Osteocyte (in vitro differentiated cells): ENCODE measurements around the gene CDH23. TPM values are rescaled to one million over a fixed set of nuclear protein-coding genes. Genes with fewer than 3 reads are reported as not detected.

Experiments used
- DNase-seq: peaks from one replicate; pipeline ENCODE4 v3.0.0; 2021; ENCODE audit warnings: mixed read lengths; ENCODE audit not compliant: unreplicated experiment; ENCODE audit errors: extremely low spot score
- H3K27ac Mint-ChIP-seq: one replicate; pipeline ENCODE4 v1.8.0; 2021; ENCODE audit warnings: mild to moderate bottlenecking, mixed read lengths; ENCODE audit not compliant: unreplicated experiment
- H3K27me3 Mint-ChIP-seq: one replicate; pipeline ENCODE4 v1.8.0; 2021; ENCODE audit warnings: mixed read lengths; ENCODE audit not compliant: unreplicated experiment
- H3K36me3 Mint-ChIP-seq: one replicate; pipeline ENCODE4 v1.8.0; 2021; ENCODE audit warnings: mixed read lengths; ENCODE audit not compliant: unreplicated experiment
- H3K4me1 Mint-ChIP-seq: one replicate; pipeline ENCODE4 v1.8.0; 2021; ENCODE audit warnings: mixed read lengths; ENCODE audit not compliant: unreplicated experiment
- H3K4me3 Mint-ChIP-seq: one replicate; pipeline ENCODE4 v1.8.0; 2021; ENCODE audit warnings: mild to moderate bottlenecking, moderate library complexity, mixed read lengths; ENCODE audit not compliant: unreplicated experiment
- H3K9me3 Mint-ChIP-seq: one replicate; pipeline ENCODE4 v1.8.0; 2021; ENCODE audit warnings: mixed read lengths; ENCODE audit not compliant: unreplicated experiment
- total RNA-seq: library from RNA; stranded (reverse); gene quantifications from 2 replicates; pipeline ENCODE4 v1.2.1, GENCODE V29; 2021
- TF ChIP-seq, protein P1 (sequence below): fragments of 200-600 bp; sonication (generic); IDR thresholded peaks from 2 replicates; pipeline ENCODE4 v1.5.0; 2021; ENCODE audit warnings: antibody characterized with exemption, mild to moderate bottlenecking, moderate library complexity

CDH23 gene
- total RNA-seq, 1 donor from 2014 or later: not detected

DNA sequence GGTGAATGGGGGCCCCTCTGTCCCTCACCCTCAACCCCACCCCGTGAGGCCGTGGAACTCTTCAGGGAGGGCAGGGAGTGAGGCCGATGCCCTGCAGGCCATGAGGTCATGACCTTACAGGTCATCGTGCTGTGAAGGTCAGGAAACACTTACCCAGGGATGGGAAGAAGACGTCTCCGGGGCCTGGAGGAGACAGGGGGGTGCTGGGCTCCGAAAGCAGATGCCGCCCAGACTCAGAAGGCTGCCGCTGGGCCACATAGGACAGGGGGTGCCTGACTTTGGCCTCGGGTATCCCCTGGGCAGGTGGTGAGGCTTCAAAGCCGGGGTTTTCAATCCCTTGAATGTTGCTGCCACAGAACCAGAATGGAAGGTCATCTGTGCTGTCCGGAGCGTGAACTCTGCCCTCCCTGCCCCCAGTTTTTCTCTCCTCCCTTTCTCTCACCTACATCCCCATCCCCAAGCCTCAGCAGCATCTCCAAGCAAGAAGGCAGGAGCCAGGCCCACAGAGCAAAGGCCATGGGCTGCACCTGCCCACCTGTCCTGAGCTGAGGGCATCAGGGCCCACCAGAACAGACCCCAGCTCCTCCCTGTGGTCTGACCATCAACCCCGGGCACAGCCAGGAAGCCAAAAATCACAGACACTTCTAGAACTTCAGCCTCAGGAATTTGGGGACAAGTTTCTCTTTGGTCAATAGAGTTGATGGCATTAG is 354.9 kb downstream of the CDH23 start:
- TF ChIP-seq, protein P1, sequence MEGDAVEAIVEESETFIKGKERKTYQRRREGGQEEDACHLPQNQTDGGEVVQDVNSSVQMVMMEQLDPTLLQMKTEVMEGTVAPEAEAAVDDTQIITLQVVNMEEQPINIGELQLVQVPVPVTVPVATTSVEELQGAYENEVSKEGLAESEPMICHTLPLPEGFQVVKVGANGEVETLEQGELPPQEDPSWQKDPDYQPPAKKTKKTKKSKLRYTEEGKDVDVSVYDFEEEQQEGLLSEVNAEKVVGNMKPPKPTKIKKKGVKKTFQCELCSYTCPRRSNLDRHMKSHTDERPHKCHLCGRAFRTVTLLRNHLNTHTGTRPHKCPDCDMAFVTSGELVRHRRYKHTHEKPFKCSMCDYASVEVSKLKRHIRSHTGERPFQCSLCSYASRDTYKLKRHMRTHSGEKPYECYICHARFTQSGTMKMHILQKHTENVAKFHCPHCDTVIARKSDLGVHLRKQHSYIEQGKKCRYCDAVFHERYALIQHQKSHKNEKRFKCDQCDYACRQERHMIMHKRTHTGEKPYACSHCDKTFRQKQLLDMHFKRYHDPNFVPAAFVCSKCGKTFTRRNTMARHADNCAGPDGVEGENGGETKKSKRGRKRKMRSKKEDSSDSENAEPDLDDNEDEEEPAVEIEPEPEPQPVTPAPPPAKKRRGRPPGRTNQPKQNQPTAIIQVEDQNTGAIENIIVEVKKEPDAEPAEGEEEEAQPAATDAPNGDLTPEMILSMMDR: no peak

DNA sequence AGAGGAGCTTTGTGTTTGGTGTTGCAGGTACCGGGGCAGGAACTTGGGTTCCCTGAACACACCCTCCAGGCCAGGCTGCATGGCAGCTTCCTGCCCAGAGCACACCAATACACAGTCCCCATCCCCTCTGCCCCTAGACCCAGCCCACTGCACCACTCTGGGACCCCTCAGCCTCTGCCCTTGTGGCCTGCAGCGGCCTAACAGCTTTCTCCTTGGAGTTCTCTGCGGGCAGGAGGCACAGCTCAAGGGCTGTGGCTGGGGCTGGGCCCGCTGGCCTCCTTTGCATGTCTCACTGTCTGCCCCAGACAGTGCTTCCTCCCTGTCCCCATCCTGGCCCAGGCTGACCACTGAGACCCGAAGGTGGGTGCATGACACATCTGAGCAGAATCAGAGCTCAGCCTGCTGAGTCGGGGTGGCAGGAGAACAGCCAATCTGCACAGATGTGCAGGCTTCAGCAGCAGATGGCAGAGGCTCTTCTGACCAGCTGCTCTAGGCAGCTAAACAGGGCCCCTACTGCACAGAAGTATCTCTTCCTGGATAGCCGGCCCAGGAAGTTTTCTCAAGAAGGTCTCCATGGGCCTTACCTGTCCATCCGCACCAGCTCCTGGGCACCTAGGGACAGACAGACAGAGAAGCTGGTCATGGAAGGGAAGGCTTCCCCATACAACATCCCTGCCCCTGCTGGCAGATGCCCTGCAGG is 355.8 kb downstream of the CDH23 start:
- no peak overlapping the region for H3K27ac Mint-ChIP-seq

More for the DNA sequence above, 354.9 kb downstream of the CDH23 start:
- Mint-ChIP-seq H3K27ac (no peak overlapping the region), H3K4me3 (no peak overlapping the region), H3K9me3 (no peaks in the 10 kb centered on the region), H3K36me3 (no peaks in the 10 kb centered on the region), H3K4me1 (peaks cover 2% of the 10 kb centered on the region), H3K27me3 (peaks cover 17% of the 10 kb centered on the region)
- no peak for DNase-seq

DNA sequence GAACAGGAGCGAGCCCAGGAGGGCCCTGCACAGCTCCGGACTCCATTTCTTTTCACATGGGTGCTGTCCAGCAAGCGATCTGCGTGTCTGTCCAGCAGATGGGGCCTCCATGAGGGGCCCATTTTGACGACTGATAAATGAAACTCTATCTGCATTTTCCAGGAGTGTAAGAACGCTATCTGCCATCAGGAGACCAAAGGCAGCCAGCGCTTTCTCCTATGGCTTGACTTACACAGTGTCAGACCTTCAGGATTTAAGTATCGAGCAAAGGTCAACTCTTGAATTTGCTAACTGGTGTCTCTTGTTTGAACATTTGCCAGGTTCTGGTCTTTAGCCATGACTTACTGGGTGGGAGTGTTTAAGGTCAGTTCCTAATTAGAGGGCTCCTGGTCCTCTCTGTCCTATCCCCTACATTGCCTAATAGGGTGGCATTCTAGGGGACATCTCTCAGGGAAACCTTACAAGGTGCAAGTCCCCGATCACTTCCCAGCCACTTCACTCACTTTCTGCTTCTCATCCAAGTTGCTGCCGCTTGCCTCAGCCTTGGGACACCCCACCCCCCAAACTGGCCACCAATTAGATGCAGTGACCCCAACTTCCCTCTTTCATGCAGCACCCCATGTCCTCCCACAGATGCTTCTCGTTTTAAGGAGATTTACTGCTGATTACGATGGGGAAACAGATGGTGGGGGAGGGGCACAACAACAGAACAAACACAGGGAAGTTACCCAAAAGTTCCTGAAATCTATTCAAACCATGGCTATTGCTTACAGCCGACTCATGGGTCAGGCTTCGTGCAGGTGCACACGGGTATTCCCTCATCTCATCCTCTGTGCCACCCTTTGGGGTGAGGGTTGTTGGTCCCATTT is 356.6 kb downstream of the CDH23 start:
- Mint-ChIP-seq H3K27me3 (peaks cover 19% of the 10 kb centered on the region), H3K4me3 (no peak overlapping the region), H3K36me3 (no peaks in the 10 kb centered on the region), H3K27ac (no peak overlapping the region), H3K9me3 (no peaks in the 10 kb centered on the region), H3K4me1 (peaks cover 3% of the 10 kb centered on the region)
- no peak for DNase-seq
- TF ChIP-seq, protein P1: no peak

More for the DNA sequence above, 355.8 kb downstream of the CDH23 start:
- Mint-ChIP-seq H3K4me1 (peaks cover 2% of the 10 kb centered on the region), H3K36me3 (no peaks in the 10 kb centered on the region), H3K9me3 (no peaks in the 10 kb centered on the region), H3K27me3 (peaks cover 19% of the 10 kb centered on the region), H3K4me3 (no peak overlapping the region)
- TF ChIP-seq, protein P1: no peak
- DNase-seq: no peak

DNA sequence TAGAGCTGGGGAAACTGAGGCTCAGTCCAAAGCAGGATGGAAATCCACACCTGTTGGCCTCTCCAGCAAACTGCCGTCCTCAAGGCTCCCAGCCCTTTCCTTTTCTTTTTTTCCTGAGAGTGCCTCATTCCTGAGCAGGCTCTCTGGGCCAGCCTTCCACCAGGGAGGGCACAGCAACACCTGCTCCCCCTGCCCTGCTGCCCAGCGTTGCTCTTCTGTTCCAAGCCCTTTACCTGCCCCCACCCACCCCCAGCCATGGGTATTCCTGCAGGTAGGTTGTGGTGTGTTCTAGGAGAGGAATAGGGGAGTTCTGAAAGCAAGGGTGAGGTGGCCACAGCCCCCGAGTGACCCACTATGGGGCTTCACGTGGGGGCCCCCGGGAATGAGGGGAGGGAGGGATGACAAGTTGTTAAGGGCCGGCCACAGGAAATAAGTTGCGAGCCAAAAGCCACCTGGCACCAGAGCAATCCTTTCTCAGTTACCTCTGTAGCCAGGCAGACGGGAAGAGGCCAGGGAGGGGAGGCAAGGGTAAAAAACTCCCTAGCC is 357.3 kb downstream of the CDH23 start:
- no peak overlapping the region for H3K4me3 Mint-ChIP-seq
- TF ChIP-seq, protein P1: no peak
- peaks cover 19% of the 10 kb centered on the region for H3K27me3 Mint-ChIP-seq
- no peaks in the 10 kb centered on the region for H3K9me3 Mint-ChIP-seq
- no peak overlapping the region for H3K27ac Mint-ChIP-seq
- no peak for DNase-seq
- no peaks in the 10 kb centered on the region for H3K36me3 Mint-ChIP-seq
- H3K4me1 Mint-ChIP-seq: peaks cover 1% of the 10 kb centered on the region
